HL-60 (cell line): Measurements from ENCODE around the gene YPEL1.
A peak's percentile ranks its signal among the peaks of the same experiment; 100 is the strongest.

Source experiments
- microRNA-seq: library from miRNA; unstranded; fragments of <30 nt; microRNA quantifications from one replicate; pipeline ENCODE4, GENCODE V29; 2018

Gene YPEL1

Small RNA genes lying within 50 kb of the gene (microRNA-seq; reads per million reads assigned to microRNA genes)
- gene MIR130B, result 14,460 reads per million, percentile 98 among the genes with 10 or more reads in this experiment
- 322 reads per million, percentile 81 among the genes with 10 or more reads in this experiment for gene MIR301B
